Esophagus squamous epithelium (tissue), 5 donors: Measurements from ENCODE around the gene PKM. TPM values are rescaled to one million over a fixed set of nuclear protein-coding genes. Genes with fewer than 3 reads are reported as not detected.
A peak's percentile ranks its signal among the peaks of the same experiment; 100 is the strongest.

Experiments
- DNase-seq: peaks from one replicate; lab custom pipeline; 2025; lab: John Stamatoyannopoulos, UW
- H3K27ac ChIP-seq, 4 donors: fragments of 200-600 bp; sonication (generic); one replicate each; pipeline ENCODE4 v1.5.1; 2016 to 2019; ENCODE audit warnings: mild to moderate bottlenecking in 1 of 4
- H3K27me3 ChIP-seq, 4 donors: fragments of 200-600 bp; sonication (generic); 1 replicate in 3 of 4; 2 replicates in 1 of 4; pipeline versions ENCODE4 v1.5.1 to v1.6.0; 2017 to 2021; ENCODE audit warnings: antibody characterized with exemption in 1 of 4
- H3K36me3 ChIP-seq, 3 donors: fragments of 200-600 bp; sonication (generic); one replicate each; pipeline ENCODE4 v1.5.1; 2016 to 2019
- H3K4me1 ChIP-seq, 3 donors: fragments of 200-600 bp; sonication (generic); one replicate each; pipeline ENCODE4 v1.5.1; 2017 to 2019
- H3K4me3 ChIP-seq, 4 donors: fragments of 200-600 bp; sonication (generic); 1 replicate in 3 of 4; 2 replicates in 1 of 4; pipeline ENCODE4 v1.5.1; 2016 to 2019; ENCODE audit warnings: mild to moderate bottlenecking in 2 of 4, moderate library complexity in 1 of 4
- H3K9me3 ChIP-seq, 3 donors: fragments of 200-600 bp; sonication (generic); one replicate each; pipeline ENCODE4 v1.5.1; 2016 to 2019
- POLR2A ChIP-seq, 4 donors: fragments of 450-650 bp; IDR thresholded peaks; one replicate each; pipeline ENCODE4 v1.6.1; 2017; ENCODE audit warnings: antibody characterized with exemption in 4 of 4, mild to moderate bottlenecking in 4 of 4, moderate library complexity in 3 of 4
- WGBS, 2 donors: methylation state at CpG; one replicate each; pipeline ENCODE4 v1.1.5; 2018; 5-methylcytosine and 5-hydroxymethylcytosine counted together
- intact Hi-C: fragments of 100-400 bp; cut with DNase I; formaldehyde crosslinking; loops from one replicate; pipeline ENCODE4 v1.15.0; 2022
- total RNA-seq, 4 donors: library from RNA; depleted of rRNA; stranded (reverse); fragments of >200 nt; gene quantifications; one replicate each; pipeline ENCODE4 v1.1.0, GENCODE V29; 2016
- TF ChIP-seq, protein P1 (sequence below), 6 experiments: fragments of 450-650 bp in 4 of 6; fragments of 200-600 bp in 2 of 6; sonication (generic) in 2 of 6; IDR thresholded peaks; one replicate each; pipeline ENCODE4 v1.5.1; 2016 to 2019; ENCODE audit warnings: antibody characterized with exemption in 6 of 6, mild to moderate bottlenecking in 4 of 6, moderate library complexity in 4 of 6
- donor health status: DM: yes; HTN: yes; CAD: no.

PKM gene
- total RNA-seq, 4 donors from 2014 or later, result 504 to 1,134 (median 964) TPM

DNA sequence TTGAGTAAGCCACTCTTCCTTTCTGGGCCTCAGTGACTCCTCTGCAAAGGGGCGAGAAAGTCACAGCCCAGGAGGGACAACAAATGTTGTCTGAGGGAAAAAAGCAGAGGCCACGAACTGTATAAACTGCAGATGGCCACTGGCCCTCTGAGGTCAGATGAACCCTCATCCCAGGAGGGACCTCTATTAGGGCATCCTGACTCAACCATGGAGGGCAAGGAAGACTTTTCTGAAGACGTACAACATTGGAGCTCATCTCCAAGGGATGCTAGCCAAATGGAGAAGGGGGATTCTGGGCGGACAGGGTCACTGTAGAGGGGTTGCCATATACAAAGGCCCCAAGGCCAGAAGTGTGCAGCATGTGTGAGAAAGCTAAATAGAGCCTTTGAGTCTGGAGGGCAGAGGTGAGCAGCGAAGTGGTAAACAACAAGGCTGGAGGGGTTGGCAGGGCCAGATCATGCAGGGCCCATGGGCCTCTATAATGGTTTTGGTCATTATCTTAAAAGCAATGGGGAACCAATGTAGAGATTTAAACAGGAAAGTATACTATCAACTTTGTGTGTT lies 50.1 kb downstream of the PKM start:
- Histone ChIP-seq H3K36me3 (no peaks in the 10 kb centered on the region), H3K27ac (peak overlapping the region in 1 of 4 donors; percentile 33), H3K4me1 (peaks cover 16 to 44% (median 23%) of the 10 kb centered on the region in 3 donors), H3K9me3 (no peaks in the 10 kb centered on the region), H3K27me3 (peaks cover 0 to 25% (median 0%) of the 10 kb centered on the region in 4 donors), H3K4me3 (no peak overlapping the region)
- 83 to 100% methylated on average over 4 to 5 of the region's 5 CpGs for WGBS, 2 donors
- no peak for DNase-seq
- intact Hi-C loops, result no loop called here
- no peak for TF ChIP-seq POLR2A (IDR thresholded peaks at IDR 0.05)
- TF ChIP-seq, protein P1, sequence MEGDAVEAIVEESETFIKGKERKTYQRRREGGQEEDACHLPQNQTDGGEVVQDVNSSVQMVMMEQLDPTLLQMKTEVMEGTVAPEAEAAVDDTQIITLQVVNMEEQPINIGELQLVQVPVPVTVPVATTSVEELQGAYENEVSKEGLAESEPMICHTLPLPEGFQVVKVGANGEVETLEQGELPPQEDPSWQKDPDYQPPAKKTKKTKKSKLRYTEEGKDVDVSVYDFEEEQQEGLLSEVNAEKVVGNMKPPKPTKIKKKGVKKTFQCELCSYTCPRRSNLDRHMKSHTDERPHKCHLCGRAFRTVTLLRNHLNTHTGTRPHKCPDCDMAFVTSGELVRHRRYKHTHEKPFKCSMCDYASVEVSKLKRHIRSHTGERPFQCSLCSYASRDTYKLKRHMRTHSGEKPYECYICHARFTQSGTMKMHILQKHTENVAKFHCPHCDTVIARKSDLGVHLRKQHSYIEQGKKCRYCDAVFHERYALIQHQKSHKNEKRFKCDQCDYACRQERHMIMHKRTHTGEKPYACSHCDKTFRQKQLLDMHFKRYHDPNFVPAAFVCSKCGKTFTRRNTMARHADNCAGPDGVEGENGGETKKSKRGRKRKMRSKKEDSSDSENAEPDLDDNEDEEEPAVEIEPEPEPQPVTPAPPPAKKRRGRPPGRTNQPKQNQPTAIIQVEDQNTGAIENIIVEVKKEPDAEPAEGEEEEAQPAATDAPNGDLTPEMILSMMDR (IDR thresholded peaks at IDR 0.05), result no peak

DNA sequence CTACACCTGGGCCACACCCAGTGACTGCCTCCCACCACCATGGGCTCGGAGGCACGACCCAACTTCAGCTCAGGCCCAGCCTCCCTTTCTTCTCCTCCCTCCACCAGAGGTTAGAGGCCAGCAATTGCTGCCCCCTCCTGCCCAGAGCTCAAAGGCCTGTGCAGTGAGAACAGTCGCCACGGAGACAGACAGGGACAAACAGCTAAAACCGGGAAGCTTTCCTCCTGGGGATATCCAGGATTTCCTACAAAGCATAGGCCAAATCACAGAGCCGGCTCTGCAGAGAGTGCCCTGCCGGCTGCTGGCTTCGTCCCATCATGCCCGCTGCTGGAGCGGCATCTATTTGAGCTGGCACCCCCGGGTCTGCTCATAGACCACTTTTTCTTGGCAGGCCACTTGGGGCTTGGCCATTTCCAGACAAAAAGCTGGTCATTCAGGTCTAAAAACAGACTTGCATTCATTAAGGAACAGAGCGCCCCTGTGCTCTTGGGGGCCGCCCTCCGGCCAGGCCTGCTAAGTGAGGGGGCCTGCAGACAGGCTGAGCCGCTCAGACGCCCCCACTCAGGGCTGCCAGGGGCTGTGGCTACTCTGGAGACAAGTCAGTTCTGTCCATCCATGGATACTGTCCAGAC lies 50.9 kb downstream of the PKM start:
- H3K27me3 ChIP-seq, result peaks cover 0 to 20% (median 0%) of the 10 kb centered on the region in 4 donors
- TF ChIP-seq, protein P1 (IDR thresholded peaks at IDR 0.05), result no peak
- TF ChIP-seq POLR2A (IDR thresholded peaks at IDR 0.05), result no peak
- no peaks in the 10 kb centered on the region for H3K9me3 ChIP-seq
- no peak overlapping the region for H3K4me3 ChIP-seq
- DNase-seq, result no peak
- intact Hi-C loops, result no loop called here
- H3K27ac ChIP-seq, result peak overlapping the region in 2 of 4 donors; percentile 33 to 60
- peaks cover 16 to 50% (median 25%) of the 10 kb centered on the region in 3 donors for H3K4me1 ChIP-seq
- no peaks in the 10 kb centered on the region for H3K36me3 ChIP-seq
- 36 to 38% methylated on average over 5 to 8 of the region's 16 CpGs for WGBS, 2 donors

DNA sequence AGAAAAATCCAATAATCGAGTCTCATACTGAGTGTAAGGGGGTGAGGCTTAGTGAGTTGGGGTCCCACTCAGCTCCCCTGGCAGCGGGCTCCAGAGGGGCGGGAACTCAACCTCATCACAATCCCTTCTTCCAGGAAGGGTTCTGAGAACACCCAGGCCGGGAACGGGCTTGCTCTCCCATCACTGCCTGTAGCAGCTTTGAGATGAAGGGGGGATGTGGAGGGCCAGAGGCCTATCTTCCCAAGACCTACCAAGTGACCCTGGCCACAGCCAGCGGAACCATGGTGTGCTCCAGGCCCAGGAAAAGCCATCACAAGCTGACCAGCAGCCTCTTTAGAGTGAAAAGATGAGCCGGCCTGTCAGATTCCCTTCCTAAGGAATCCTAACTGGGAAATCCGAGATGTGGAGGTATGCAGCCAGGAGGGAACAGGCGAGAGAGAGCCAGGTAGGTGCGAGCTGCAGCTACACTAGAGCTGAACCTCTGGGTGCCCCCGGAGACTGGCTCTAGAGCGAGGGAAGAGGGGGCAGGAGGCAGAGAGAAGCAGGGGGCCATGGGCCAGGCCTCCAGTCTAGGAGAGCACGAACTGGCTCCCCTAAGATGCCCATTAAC lies 51.9 kb downstream of the PKM start:
- H3K4me1 ChIP-seq, result peaks cover 12 to 50% (median 20%) of the 10 kb centered on the region in 3 donors
- TF ChIP-seq, protein P1 (IDR thresholded peaks at IDR 0.05), result no peak
- no peak for TF ChIP-seq POLR2A (IDR thresholded peaks at IDR 0.05)
- 89 to 90% methylated on average over 10 to 11 of the region's 13 CpGs for WGBS, 2 donors
- H3K27ac ChIP-seq, result no peak overlapping the region
- H3K4me3 ChIP-seq, result no peak overlapping the region
- intact Hi-C loops, result no loop called here
- H3K9me3 ChIP-seq, result no peaks in the 10 kb centered on the region
- H3K27me3 ChIP-seq, result peaks cover 0 to 19% (median 0%) of the 10 kb centered on the region in 4 donors
- no peaks in the 10 kb centered on the region for H3K36me3 ChIP-seq
- DNase-seq, result no peak

DNA sequence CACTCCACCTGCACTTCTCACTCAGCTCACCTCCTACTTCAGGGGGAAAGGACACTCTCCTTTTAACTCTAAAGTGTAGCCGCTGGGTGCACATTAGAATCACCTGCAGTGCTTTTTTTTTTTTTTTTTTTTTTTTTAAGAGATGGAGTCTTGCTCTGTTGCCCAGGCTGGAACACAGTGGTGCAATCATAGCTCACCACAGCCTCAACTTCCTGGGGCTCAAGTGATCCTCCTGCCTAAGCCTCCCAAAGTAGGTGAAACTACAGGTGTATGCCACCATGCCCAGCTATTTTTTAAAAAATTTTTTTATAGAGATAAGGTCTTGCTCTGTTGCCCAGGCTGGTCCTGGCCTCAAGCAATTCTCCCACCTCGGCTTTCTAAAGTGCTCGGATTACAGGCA lies 54.2 kb downstream of the PKM start:
- Histone ChIP-seq H3K4me3 (no peak overlapping the region), H3K27me3 (peaks cover 0 to 10% (median 0%) of the 10 kb centered on the region in 4 donors), H3K36me3 (no peaks in the 10 kb centered on the region), H3K4me1 (peaks cover 5 to 42% (median 15%) of the 10 kb centered on the region in 3 donors), H3K9me3 (no peaks in the 10 kb centered on the region), H3K27ac (no peak overlapping the region)
- WGBS, 2 donors, result 89% methylated on average over 3 of the region's 3 CpGs
- no peak for TF ChIP-seq POLR2A (IDR thresholded peaks at IDR 0.05)
- TF ChIP-seq, protein P1 (IDR thresholded peaks at IDR 0.05), result no peak
- no peak for DNase-seq
- intact Hi-C loops, result no loop called here

DNA sequence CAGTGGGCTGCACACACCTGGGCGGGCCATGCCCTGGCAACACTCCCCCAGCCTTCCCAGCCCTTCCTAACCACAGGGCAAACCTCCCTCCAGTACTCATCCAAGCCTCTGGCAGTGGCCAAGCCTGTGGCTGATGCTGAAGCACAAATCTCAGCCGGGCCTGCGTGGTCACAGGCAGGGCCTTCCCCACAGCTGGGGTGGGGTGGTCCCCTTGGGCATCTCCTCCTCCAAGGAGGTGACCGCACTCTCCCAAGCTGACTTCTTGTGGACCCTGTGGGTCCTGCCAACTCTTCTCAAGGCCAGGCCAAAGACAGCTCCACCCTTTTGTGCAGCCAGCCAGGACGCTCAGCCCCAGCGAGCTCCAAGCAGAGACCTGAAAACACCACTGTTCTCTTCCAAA lies 54.8 kb downstream of the PKM start:
- WGBS, 2 donors, result 75 to 93% methylated on average over 3 to 6 of the region's 6 CpGs

More for the DNA sequence above, 54.8 kb downstream of the PKM start:
- H3K4me3 ChIP-seq, result no peak overlapping the region
- H3K4me1 ChIP-seq, result peaks cover 5 to 42% (median 15%) of the 10 kb centered on the region in 3 donors
- H3K27ac ChIP-seq, result no peak overlapping the region
- no peaks in the 10 kb centered on the region for H3K36me3 ChIP-seq
- TF ChIP-seq, protein P1 (IDR thresholded peaks at IDR 0.05), result no peak
- TF ChIP-seq POLR2A (IDR thresholded peaks at IDR 0.05), result no peak
- H3K9me3 ChIP-seq, result no peaks in the 10 kb centered on the region
- intact Hi-C loops, result no loop called here
- peaks cover 0 to 10% (median 0%) of the 10 kb centered on the region in 4 donors for H3K27me3 ChIP-seq
- no peak for DNase-seq
